Effector CD4-positive, alpha-beta T cell (primary cell): ENCODE measurements around the gene QRFPR.
A peak's percentile ranks its signal among the peaks of the same experiment; 100 is the strongest.
"Not testable (repeated sequence)": the region's sequence is repeated elsewhere in the genome, so short reads cannot be mapped to it uniquely, and the experiment has no call there.

Experiments
- DNase-seq: peaks from one replicate; pipeline ENCODE4 v3.0.0-alpha.2; 2020

QRFPR gene

GRCh38 chr4:121338518-121338917 is 42.3 kb downstream of the QRFPR start:
- DNase-seq = no peak

DNA sequence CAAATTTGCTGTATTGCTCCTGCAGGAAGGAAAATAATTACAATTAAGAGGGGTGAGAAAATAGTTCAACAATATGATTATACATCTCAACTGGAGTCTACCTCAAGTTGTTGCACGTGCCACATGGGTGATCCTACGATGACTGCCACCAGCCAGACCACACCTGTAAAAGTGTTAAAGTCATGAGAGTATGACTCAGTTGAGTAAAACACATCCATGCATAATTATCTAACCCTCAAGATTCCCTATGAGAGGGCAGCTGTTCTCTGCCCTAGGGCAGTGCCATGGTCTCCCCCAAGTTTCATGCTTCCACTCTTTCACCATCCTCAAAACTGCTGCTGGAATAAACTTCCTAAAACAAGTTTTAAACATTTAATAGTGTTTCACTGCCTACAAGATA is 44.1 kb downstream of the QRFPR start:
- no peak for DNase-seq

GRCh38 chr4:121330180-121330665 is 50.6 kb downstream of the QRFPR start:
- DNase-seq = no peak

DNA sequence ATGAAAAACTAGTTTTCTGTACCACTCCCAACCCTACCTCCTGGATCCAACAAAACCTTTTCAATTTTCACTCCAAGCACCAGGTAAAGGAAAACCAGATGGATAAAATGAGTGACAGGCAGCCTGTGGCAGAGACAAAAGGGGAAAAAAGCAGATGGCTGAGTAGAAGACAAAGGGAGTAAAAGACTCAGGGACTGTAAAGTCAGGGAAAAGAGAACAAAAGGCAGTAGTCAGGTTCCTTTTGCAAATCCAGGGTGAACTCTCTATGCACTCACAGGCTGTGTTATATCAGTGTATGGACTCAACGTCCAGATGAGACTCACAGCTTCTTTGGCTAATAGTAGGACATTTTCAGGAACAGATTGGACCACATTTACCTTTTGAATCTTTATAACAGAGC is 54.2 kb downstream of the QRFPR start:
- no peak for DNase-seq

DNA sequence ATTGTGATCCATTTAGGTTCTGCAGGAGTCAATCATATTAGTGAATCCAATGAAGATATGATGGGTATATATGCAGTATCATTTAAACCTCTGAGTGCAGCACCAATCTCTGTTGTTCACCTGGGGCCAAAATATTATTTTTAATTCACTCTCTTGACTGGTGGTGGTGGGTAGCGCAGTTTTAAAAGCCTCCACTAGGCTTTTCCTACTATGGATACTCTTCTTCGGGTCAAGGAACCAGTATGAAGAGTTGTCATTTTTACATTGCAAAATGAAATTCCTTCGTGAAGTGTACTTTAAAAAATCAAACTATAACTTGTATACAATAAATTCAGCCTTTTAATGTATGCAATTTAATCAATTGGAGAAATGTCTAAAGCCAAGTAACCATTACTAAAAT is 56.5 kb downstream of the QRFPR start:
- no peak for DNase-seq

GRCh38 chr4:121321466-121321865 is 59.4 kb downstream of the QRFPR start:
- DNase-seq = no peak

DNA sequence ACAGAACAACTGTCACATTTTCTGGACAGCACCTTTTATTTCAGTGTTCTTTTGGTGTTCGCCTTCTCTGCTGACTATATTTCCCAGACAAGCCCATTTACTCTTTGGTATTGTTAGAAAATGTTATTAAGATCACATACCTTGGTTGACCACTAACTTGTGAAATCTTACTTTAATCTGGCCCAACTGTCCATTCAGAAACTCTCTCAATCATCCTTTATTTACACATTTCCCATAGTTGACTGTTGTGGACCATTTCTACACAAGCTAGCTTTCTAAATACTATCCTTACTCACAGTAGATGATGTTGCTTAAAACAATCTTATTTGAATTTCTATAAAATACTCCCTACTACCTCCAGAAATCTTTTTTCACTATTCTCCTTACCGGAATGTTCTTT is 64.7 kb downstream of the QRFPR start:
- DNase-seq = no peak

GRCh38 chr4:121313430-121313829 is 67.4 kb downstream of the QRFPR start:
- DNase-seq = not testable (repeated sequence)

DNA sequence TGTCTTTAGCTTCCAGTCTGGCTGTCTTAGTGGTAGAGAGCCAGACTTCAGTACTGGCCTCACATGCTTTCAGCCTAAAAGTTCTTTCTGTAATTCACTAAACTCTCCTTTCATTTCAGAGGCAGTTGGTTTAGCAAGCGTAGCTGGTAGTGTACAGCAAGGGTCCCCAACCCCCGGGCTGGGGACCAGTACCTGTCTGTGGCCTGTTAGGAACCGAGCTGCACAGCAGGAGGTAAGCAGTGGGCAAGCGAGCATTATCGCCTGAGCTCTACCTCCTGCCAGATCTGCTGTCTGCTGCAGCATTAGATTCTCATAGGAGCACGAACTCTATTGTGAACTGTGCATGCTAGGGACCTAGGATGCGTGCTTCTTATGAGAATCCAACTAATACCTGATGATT is 72.0 kb downstream of the QRFPR start:
- no peak for DNase-seq

GRCh38 chr4:121308328-121308663 is 72.5 kb downstream of the QRFPR start:
- DNase-seq = no peak

DNA sequence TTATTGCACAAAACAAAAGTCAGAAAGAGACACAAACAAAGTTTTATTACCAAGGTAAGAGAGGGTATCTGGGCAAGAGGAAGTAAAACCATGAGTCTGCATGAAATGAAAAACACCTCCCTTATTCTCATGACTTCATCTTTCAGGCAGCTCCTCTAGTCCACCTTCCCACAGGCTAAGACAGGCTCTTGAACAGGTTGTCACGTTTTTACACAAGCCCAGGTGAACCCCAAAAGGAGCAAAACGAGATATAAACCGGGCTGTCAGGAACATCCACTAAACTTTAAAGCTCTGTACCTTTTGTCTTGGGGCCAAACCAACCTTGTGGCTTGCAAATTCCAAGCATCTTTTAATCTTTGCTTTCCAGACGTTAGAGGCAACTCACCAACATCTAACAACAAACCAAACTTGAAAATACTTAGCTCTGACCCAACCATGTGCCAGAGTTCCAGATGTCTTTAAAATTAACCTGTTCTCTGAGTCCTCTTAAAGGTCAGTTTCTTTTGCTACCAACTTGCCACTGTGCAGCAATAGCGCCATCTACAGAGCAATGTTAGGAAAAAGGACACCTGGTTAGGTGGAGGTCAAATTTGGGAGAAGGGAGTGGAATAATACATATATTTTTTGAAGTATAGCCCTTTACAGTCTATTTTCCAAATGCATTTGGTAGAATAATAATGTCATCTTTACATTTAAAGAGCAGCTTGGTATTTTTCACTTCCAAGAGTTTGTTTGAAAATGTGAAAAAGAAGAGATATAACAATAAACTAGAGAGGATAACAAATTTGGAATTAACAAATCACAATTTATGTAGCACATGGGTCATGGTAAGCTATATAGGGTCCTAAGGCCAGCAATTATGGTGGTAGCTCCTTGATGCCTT is 73.1 kb downstream of the QRFPR start:
- DNase-seq = peak; percentile 14

DNA sequence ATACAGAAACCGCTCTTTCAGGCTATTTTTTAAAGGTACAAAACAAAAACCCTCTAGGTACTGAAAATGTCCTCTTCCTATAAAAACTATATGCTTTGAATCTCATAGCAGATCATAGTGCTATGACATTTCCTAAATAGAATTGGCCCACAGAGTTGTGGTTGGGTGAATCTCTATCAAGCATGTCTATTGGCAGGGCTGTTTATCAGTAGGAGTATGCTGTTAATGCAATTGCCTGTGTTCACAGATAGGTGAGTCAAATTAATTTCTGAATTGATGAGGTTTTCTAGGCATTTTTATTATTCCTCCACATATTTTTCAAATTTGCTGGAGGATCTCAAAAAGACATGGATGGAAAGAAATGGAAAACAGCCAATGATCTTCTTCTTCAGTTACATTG is 73.9 kb downstream of the QRFPR start:
- no peak for DNase-seq

GRCh38 chr4:121304893-121305292 is 75.9 kb downstream of the QRFPR start:
- no peak for DNase-seq

DNA sequence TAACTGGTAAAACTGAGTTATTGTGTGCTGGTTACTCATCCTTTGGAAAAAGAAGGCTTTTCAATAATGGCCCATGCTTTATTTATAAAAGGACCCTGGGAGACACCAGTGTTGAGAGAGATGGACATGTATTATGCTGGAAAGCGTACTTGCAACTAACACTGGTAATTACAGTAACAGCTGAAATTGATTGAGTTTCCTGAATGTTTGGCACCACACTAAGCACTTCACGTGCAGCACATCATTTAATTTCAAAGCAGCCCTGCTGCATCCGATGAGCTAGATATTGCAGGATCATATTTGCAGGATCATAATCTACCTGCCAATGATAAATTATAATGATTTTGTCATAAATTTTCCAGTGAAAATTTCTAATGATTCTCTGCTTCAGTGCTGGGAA is 81.5 kb downstream of the QRFPR start:
- no peak for DNase-seq

- DNase-seq = no peak
These were observed 97.5 kb downstream of the QRFPR start for GRCh38 chr4:121283319-121283718.

- DNase-seq = no peak
These were observed 100.4 kb downstream of the QRFPR start for GRCh38 chr4:121280425-121280824.

GRCh38 chr4:121278811-121279368 is 101.9 kb downstream of the QRFPR start:
- no peak for DNase-seq
